BLaER1 treated with 17β-estradiol and CSF1 and Interleukin-3, amounts not matched to agents 10 nM and 100 nM (cell line): Measurements from ENCODE around the gene SH3PXD2A.
A peak's percentile ranks its signal among the peaks of the same experiment; 100 is the strongest.

Source experiments
- H3K27ac ChIP-seq, 11 experiments: shearing (Covaris generic); formaldehyde crosslinking; 2 replicates each; pipeline ENCODE4 v1.8.1; 2022
- H3K27me3 ChIP-seq, 11 experiments: shearing (Covaris generic); formaldehyde crosslinking; 2 replicates each; pipeline ENCODE4 v1.8.1; 2022
- H3K36me3 ChIP-seq, 11 experiments: shearing (Covaris generic); formaldehyde crosslinking; 2 replicates each; pipeline ENCODE4 v1.8.1; 2022
- H3K4me1 ChIP-seq, 10 experiments: shearing (Covaris generic); formaldehyde crosslinking; 2 replicates each; pipeline ENCODE4 v1.8.1; 2022
- H3K4me2 ChIP-seq, 11 experiments: shearing (Covaris generic); formaldehyde crosslinking; 2 replicates each; pipeline ENCODE4 v1.8.1; 2022
- H3K4me3 ChIP-seq, 10 experiments: shearing (Covaris generic); formaldehyde crosslinking; 2 replicates each; pipeline ENCODE4 v1.8.1; 2022
- H3K9ac ChIP-seq, 11 experiments: shearing (Covaris generic); formaldehyde crosslinking; 2 replicates each; pipeline ENCODE4 v1.8.1; 2022
- H3K9me3 ChIP-seq, 11 experiments: shearing (Covaris generic); formaldehyde crosslinking; replicated peaks in 1 of 11; 2 replicates each; pipeline ENCODE4 v1.8.1; 2022
- H4K20me1 ChIP-seq, 11 experiments: shearing (Covaris generic); formaldehyde crosslinking; 2 replicates each; pipeline ENCODE4 v1.8.1; 2022
- Cebpa-rat ChIP-seq, 11 experiments: shearing (Covaris generic); IDR thresholded peaks; 2 replicates each; pipeline ENCODE4 v1.8.1; 2022

Gene SH3PXD2A

DNA sequence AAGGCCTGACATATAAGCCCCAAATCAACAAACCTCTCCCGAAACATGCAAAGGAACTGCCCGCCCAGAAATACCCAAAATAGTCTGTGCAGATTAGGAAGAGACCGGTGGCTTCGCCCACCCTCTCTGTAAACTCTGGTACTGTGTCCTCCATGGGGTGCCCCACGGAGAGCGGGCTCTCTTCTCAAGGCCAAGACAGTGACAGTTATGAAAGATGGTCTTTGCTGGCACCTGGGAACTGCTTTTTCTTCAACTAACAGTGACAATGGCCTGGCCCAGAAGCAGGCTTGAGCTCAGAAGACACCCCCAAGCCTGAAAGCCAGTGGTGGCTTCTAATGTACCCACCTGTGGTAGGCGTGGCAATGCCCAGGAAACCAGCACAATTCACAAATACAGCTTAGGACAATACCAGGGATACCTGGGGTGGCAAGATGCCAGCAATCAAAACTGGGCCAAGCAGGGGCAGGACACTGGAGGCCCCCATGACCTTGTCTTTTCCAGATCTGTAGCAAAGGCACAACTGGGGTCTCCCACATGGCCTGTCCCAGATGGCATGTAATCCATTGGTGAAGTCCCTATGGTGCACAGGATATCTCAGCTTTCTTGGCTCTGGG is 254.3 kb downstream of the SH3PXD2A start:
- H3K27me3 ChIP-seq = no peaks in the 10 kb centered on the region
- H3K36me3 ChIP-seq = peaks cover 57 to 62% (median 61%) of the 10 kb centered on the region in 11 experiments
- H3K9ac ChIP-seq = 0 out of 22 replicates have a peak overlapping the region, but pooled peaks of 1 of the 11 experiments have one; percentile 9
- H3K4me2 ChIP-seq = no peak overlapping the region
- H3K4me1 ChIP-seq = peaks cover 0 to 26% (median 19%) of the 10 kb centered on the region in 10 experiments; a peak in 14 of 20 replicates
- peaks cover 9 to 45% (median 25%) of the 10 kb centered on the region in 11 experiments; a peak in 16 of 22 replicates for H4K20me1 ChIP-seq
- TF ChIP-seq Cebpa-rat (IDR thresholded peaks at IDR 0.05) = no peak
- no peak overlapping the region for H3K4me3 ChIP-seq
- no peak overlapping the region for H3K27ac ChIP-seq
- H3K9me3 ChIP-seq = no peaks in the 10 kb centered on the region; a peak in 1 of 22 replicates

DNA sequence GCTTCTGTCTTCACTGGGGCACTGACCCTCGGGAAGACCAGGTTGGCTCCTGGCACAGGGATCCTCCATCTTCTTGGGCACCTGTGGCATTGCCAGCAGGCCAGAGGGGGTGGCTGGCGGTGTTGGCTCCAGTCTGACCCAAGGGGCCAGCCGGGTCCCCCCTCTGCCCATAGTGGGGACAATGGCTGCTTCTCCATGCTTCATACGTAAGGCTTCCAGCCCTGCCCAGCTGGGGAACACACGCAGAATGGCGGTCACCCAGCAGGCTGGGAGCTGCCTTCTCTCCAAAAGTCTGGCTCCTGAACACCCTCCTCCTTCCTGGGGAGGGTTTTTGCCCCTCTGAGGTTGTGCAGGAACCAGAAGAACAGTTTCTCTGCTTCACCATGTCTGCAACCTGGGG is 255.1 kb downstream of the SH3PXD2A start:
- 0 out of 22 replicates have a peak overlapping the region, but pooled peaks of 1 of the 11 experiments have one; percentile 1 for H3K9ac ChIP-seq
- no peak overlapping the region; a peak in 2 of 22 replicates for H3K27ac ChIP-seq
- TF ChIP-seq Cebpa-rat (IDR thresholded peaks at IDR 0.05) = no peak
- H3K4me3 ChIP-seq = no peak overlapping the region
- H4K20me1 ChIP-seq = peaks cover 12 to 52% (median 33%) of the 10 kb centered on the region in 11 experiments; a peak in 16 of 22 replicates
- peaks cover 49 to 55% (median 53%) of the 10 kb centered on the region in 11 experiments for H3K36me3 ChIP-seq
- H3K9me3 ChIP-seq = no peaks in the 10 kb centered on the region
- H3K4me1 ChIP-seq = peaks cover 0 to 27% (median 21%) of the 10 kb centered on the region in 10 experiments; a peak in 14 of 20 replicates
- H3K27me3 ChIP-seq = no peaks in the 10 kb centered on the region
- no peak overlapping the region for H3K4me2 ChIP-seq

DNA sequence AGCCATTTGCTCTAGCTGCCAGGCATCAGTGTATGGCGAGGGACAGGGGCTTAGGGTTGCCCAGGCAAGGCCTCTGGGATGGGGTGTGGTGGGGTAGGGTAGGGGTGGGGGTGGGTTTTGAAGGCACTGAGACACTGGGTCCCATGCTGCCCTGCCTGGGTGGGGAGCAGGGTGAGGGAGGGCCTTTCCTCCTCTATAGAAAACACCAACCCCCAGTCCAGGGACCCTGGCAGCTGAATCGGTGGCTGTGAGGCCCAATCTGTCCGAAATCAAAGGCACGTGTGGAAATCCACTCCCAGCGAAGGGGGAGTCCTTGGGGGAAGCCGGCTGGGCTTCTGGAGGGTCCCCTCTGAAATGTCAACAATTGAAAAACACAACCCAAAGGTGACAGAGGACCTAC is 255.5 kb downstream of the SH3PXD2A start:
- Histone ChIP-seq H3K36me3 (peaks cover 45 to 51% (median 49%) of the 10 kb centered on the region in 11 experiments), H3K9ac (peak overlapping the region in 1 of 11 experiments; percentile 1; a peak in 1 of 22 replicates), H3K27me3 (no peaks in the 10 kb centered on the region), H3K9me3 (no peaks in the 10 kb centered on the region), H3K4me2 (no peak overlapping the region), H3K4me3 (no peak overlapping the region), H3K27ac (no peak overlapping the region), H4K20me1 (peaks cover 14 to 56% (median 34%) of the 10 kb centered on the region in 11 experiments; a peak in 17 of 22 replicates), H3K4me1 (peaks cover 0 to 27% (median 21%) of the 10 kb centered on the region in 10 experiments; a peak in 14 of 20 replicates)
- TF ChIP-seq Cebpa-rat (IDR thresholded peaks at IDR 0.05) = no peak

DNA sequence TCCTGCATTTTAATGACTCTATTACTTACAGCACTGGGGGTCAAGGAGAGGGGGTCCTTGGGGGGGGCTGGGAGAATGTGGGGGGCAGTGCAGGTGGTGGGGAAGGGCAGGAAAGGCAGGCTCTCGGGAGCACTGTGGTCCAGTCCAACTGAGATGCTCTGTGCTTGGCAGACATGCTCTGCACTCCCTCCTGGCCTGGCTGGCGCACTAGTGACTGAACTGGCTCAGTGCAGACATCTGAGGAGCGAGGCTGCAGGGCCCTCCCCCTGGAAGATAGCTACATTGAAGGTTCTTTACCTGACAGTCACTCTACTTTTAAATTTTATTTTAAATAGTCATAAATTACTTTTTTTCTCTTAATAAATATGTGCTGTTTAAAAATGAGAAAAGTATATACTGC is 256.2 kb downstream of the SH3PXD2A start:
- Histone ChIP-seq H3K4me1 (peaks cover 0 to 27% (median 21%) of the 10 kb centered on the region in 10 experiments; a peak in 14 of 20 replicates), H3K27ac (no peak overlapping the region), H3K4me2 (no peak overlapping the region), H3K9ac (no peak overlapping the region), H3K36me3 (peaks cover 38 to 44% (median 42%) of the 10 kb centered on the region in 11 experiments), H3K27me3 (no peaks in the 10 kb centered on the region), H4K20me1 (peaks cover 14 to 63% (median 38%) of the 10 kb centered on the region in 11 experiments; a peak in 17 of 22 replicates), H3K9me3 (no peaks in the 10 kb centered on the region), H3K4me3 (no peak overlapping the region)
- no peak for TF ChIP-seq Cebpa-rat (IDR thresholded peaks at IDR 0.05)

DNA sequence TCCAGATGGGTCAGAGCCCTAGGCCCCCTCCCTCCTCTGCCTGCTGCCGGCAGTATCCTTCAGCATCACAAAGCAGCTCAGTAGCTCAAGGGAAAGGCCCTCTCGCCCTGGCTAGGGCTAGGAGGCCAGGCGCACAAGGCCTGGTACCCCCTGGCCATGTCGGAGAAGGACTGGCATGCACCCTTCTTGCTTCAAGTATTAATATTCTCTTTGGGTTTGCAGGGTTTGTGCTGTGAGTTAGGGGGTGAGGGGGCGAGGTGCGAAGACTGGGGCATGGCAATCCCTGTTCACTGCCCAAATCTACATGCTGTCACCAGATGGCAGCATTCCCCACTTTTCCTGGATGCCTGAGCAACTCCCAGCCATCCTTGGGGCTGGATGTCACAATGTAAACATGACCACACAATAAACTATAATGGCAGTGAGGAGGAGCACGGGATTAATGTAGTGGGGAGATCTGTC is 256.7 kb downstream of the SH3PXD2A start:
- Histone ChIP-seq H3K9ac (0 out of 22 replicates have a peak overlapping the region, but pooled peaks of 1 of the 11 experiments have one; percentile 7), H3K9me3 (no peaks in the 10 kb centered on the region), H3K27me3 (no peaks in the 10 kb centered on the region), H3K4me3 (no peak overlapping the region), H3K27ac (no peak overlapping the region), H4K20me1 (peaks cover 14 to 64% (median 38%) of the 10 kb centered on the region in 11 experiments; a peak in 17 of 22 replicates), H3K4me2 (no peak overlapping the region), H3K4me1 (peaks cover 0 to 27% (median 21%) of the 10 kb centered on the region in 10 experiments; a peak in 14 of 20 replicates), H3K36me3 (peaks cover 33 to 39% (median 37%) of the 10 kb centered on the region in 11 experiments)
- no peak for TF ChIP-seq Cebpa-rat (IDR thresholded peaks at IDR 0.05)

DNA sequence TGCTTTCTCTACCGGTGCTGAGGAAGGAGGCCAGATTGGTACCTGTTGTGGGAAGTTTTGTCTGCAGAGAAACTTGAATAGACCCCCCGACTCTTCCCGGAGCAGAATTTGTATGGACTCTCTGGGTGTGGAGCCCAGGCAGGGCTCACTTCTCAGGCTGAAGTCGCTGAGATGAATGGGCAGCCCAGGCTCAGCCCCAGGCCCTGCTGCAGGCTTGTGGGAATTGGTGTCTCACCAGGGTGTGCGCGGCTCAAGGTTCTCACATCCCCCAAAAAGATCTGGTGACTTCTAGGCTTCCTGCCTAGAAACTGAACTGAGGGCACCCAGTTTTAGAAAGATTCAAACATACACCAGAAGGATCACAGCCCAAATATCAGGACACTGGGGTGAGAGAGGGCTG is 258.4 kb downstream of the SH3PXD2A start:
- Histone ChIP-seq H3K9me3 (no peaks in the 10 kb centered on the region), H3K36me3 (peaks cover 16 to 22% (median 20%) of the 10 kb centered on the region in 11 experiments; a peak in 21 of 22 replicates), H3K4me3 (no peak overlapping the region), H3K27ac (no peak overlapping the region), H3K4me2 (peak overlapping the region in 6 of 11 experiments; percentile 7 to 50 (median 28); a peak in 7 of 22 replicates), H3K27me3 (no peaks in the 10 kb centered on the region), H3K4me1 (peaks cover 0 to 27% (median 21%) of the 10 kb centered on the region in 10 experiments; a peak in 14 of 20 replicates), H4K20me1 (peaks cover 24 to 74% (median 42%) of the 10 kb centered on the region in 11 experiments; a peak in 16 of 22 replicates), H3K9ac (peak overlapping the region in 5 of 11 experiments; percentile 7 to 53 (median 19); a peak in 4 of 22 replicates)
- no peak for TF ChIP-seq Cebpa-rat (IDR thresholded peaks at IDR 0.05)

DNA sequence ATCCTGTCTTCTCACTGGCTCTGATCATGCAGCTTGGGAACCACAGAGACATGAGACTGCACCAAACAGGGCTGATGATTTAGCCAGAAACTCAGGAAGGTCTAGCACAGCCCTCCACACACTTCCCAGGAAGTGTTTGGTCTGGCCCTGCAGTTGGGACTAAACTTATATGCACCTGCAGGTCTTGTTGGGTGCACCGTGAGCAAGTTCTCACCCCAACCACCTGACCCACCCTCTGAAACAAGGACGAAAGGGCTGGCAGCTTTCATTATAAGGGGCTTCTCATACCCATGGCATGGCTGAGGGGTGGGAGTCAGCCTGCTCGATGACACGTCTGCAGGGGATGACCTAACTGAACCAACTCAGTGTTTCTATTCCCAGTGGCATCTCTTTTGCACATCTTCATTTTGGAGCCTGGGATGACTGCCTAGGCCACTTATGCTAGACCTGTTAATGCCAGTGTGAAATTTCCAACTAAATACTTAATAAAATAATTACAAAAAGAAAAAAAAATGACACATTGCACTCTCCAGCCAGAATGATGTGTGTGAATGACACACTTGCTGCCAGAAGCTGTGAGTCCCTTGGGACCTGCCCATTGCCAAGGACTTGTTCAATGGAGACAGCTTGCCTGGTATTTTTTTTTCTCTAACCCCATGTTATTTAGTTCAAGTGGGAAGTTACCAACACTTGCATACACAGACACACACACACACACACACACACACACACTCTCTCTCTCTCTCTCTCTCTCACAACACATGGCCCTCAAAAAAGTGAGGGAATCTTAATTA is 259.2 kb downstream of the SH3PXD2A start:
- Histone ChIP-seq H3K9me3 (no peaks in the 10 kb centered on the region), H3K27ac (no peak overlapping the region), H3K27me3 (no peaks in the 10 kb centered on the region), H3K4me3 (no peak overlapping the region), H3K4me2 (peak overlapping the region in 4 of 11 experiments; percentile 7 to 47 (median 28); a peak in 3 of 22 replicates), H3K9ac (no peak overlapping the region), H3K36me3 (peaks cover 8 to 13% (median 12%) of the 10 kb centered on the region in 11 experiments; a peak in 20 of 22 replicates), H3K4me1 (peaks cover 0 to 27% (median 21%) of the 10 kb centered on the region in 10 experiments; a peak in 14 of 20 replicates), H4K20me1 (peaks cover 24 to 72% (median 45%) of the 10 kb centered on the region in 11 experiments; a peak in 16 of 22 replicates)
- no peak for TF ChIP-seq Cebpa-rat (IDR thresholded peaks at IDR 0.05)

DNA sequence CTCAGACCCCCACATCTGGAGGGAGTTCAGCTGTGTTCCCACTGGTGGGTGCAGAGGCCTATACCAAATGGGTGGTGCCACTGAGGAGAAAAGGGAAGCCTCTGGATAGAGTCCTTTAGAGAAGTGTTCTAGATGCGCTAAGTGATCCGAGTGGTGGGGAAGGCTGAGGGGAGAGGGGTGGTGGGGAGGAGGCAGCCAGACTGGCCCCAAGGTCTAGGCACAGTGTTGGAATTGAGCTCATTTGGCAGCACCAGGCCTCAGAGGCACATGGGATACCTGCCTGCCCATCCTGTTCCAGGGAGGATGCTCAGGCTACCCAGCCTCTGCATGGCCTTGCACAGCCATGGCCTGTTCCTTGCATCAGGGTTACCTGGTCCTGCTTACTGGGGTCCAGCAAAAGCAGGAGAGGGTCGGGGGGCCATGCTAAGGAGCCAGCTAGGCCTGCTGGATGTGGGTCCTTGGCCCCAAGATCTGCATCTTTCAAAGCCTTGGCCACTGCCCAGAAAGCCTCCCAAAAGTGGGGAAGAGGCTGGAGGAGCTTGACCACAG is 262.3 kb downstream of the SH3PXD2A start:
- Histone ChIP-seq H3K27me3 (no peaks in the 10 kb centered on the region), H3K9me3 (peaks cover 0 to 2% (median 0%) of the 10 kb centered on the region in 11 experiments; a peak in 2 of 22 replicates), H3K27ac (no peak overlapping the region), H3K9ac (no peak overlapping the region), H3K4me2 (no peak overlapping the region), H3K36me3 (no peaks in the 10 kb centered on the region), H3K4me1 (peaks cover 7 to 33% (median 28%) of the 10 kb centered on the region in 10 experiments; a peak in 17 of 20 replicates), H4K20me1 (peaks cover 13 to 57% (median 35%) of the 10 kb centered on the region in 11 experiments; a peak in 15 of 22 replicates), H3K4me3 (no peak overlapping the region)
- no peak for TF ChIP-seq Cebpa-rat (IDR thresholded peaks at IDR 0.05)
